Measurements from ENCODE around the gene CARD9. TPM values are rescaled to one million over a fixed set of nuclear protein-coding genes. Genes with fewer than 3 reads are reported as not detected.

The CARD9 gene
- total and polyA plus RNA-seq, 2 of the 8 experiments (the other 6 are each of a cell fraction or from before 2014, with no cell fraction given): 0.15 to 1.1 TPM

DNA sequence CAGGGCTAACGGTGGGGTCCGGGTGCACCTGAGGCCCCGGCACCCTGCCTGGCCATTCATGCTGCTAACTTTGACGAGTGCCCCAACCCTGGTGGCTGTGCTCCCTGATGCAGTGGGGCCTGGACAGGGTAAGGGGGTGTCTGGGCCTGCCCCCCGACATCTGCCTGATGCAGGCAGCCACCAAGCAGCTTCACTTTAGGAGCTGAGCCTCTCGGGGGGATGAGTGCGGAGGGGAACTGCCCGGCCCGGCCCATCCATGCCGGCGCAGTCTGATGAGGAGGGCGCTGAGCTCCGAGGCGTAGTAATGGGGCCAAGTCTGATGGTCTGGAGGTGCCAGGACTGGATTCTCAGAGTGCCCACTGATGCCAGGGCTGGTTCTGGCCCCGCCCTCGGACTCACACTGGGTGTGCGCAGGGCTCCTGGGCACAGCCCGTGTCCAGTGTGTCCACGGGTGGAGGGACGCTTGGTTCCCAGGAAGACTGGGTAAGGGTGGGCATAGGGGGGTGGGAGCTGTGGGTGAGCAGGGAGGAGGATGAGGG lies 26.5 kb downstream of the CARD9 start (continued):
- TF ChIP-seq, protein P1, sequence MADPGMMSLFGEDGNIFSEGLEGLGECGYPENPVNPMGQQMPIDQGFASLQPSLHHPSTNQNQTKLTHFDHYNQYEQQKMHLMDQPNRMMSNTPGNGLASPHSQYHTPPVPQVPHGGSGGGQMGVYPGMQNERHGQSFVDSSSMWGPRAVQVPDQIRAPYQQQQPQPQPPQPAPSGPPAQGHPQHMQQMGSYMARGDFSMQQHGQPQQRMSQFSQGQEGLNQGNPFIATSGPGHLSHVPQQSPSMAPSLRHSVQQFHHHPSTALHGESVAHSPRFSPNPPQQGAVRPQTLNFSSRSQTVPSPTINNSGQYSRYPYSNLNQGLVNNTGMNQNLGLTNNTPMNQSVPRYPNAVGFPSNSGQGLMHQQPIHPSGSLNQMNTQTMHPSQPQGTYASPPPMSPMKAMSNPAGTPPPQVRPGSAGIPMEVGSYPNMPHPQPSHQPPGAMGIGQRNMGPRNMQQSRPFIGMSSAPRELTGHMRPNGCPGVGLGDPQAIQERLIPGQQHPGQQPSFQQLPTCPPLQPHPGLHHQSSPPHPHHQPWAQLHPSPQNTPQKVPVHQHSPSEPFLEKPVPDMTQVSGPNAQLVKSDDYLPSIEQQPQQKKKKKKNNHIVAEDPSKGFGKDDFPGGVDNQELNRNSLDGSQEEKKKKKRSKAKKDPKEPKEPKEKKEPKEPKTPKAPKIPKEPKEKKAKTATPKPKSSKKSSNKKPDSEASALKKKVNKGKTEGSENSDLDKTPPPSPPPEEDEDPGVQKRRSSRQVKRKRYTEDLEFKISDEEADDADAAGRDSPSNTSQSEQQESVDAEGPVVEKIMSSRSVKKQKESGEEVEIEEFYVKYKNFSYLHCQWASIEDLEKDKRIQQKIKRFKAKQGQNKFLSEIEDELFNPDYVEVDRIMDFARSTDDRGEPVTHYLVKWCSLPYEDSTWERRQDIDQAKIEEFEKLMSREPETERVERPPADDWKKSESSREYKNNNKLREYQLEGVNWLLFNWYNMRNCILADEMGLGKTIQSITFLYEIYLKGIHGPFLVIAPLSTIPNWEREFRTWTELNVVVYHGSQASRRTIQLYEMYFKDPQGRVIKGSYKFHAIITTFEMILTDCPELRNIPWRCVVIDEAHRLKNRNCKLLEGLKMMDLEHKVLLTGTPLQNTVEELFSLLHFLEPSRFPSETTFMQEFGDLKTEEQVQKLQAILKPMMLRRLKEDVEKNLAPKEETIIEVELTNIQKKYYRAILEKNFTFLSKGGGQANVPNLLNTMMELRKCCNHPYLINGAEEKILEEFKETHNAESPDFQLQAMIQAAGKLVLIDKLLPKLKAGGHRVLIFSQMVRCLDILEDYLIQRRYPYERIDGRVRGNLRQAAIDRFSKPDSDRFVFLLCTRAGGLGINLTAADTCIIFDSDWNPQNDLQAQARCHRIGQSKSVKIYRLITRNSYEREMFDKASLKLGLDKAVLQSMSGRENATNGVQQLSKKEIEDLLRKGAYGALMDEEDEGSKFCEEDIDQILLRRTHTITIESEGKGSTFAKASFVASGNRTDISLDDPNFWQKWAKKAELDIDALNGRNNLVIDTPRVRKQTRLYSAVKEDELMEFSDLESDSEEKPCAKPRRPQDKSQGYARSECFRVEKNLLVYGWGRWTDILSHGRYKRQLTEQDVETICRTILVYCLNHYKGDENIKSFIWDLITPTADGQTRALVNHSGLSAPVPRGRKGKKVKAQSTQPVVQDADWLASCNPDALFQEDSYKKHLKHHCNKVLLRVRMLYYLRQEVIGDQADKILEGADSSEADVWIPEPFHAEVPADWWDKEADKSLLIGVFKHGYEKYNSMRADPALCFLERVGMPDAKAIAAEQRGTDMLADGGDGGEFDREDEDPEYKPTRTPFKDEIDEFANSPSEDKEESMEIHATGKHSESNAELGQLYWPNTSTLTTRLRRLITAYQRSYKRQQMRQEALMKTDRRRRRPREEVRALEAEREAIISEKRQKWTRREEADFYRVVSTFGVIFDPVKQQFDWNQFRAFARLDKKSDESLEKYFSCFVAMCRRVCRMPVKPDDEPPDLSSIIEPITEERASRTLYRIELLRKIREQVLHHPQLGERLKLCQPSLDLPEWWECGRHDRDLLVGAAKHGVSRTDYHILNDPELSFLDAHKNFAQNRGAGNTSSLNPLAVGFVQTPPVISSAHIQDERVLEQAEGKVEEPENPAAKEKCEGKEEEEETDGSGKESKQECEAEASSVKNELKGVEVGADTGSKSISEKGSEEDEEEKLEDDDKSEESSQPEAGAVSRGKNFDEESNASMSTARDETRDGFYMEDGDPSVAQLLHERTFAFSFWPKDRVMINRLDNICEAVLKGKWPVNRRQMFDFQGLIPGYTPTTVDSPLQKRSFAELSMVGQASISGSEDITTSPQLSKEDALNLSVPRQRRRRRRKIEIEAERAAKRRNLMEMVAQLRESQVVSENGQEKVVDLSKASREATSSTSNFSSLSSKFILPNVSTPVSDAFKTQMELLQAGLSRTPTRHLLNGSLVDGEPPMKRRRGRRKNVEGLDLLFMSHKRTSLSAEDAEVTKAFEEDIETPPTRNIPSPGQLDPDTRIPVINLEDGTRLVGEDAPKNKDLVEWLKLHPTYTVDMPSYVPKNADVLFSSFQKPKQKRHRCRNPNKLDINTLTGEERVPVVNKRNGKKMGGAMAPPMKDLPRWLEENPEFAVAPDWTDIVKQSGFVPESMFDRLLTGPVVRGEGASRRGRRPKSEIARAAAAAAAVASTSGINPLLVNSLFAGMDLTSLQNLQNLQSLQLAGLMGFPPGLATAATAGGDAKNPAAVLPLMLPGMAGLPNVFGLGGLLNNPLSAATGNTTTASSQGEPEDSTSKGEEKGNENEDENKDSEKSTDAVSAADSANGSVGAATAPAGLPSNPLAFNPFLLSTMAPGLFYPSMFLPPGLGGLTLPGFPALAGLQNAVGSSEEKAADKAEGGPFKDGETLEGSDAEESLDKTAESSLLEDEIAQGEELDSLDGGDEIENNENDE (IDR thresholded peaks at IDR 0.05; ENCODE audit: insufficient replicate concordance, low read length): no peak
- TF ChIP-seq, protein P2, sequence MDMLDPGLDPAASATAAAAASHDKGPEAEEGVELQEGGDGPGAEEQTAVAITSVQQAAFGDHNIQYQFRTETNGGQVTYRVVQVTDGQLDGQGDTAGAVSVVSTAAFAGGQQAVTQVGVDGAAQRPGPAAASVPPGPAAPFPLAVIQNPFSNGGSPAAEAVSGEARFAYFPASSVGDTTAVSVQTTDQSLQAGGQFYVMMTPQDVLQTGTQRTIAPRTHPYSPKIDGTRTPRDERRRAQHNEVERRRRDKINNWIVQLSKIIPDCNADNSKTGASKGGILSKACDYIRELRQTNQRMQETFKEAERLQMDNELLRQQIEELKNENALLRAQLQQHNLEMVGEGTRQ (IDR thresholded peaks at IDR 0.05; ENCODE audit: low read length): no peak
- TF ChIP-seq HDAC2 (IDR thresholded peaks at IDR 0.05; ENCODE audit: borderline replicate concordance in 1 of 2, low read depth in 2 of 2, low read length in 2 of 2) (no peak), RBBP5 (IDR thresholded peaks at IDR 0.05; ENCODE audit: borderline replicate concordance, low read depth, low read length) (no peak), CEBPB (IDR thresholded peaks at IDR 0.05; ENCODE audit: low read depth, low read length) (no peak), CTBP2 (IDR thresholded peaks at IDR 0.05; ENCODE audit: borderline replicate concordance, insufficient read depth, insufficient read length, low read length) (no peak), RAD21 (IDR thresholded peaks at IDR 0.05 in 1 of 2, conservative IDR thresholded peaks at IDR 0.05 in 1 of 2; ENCODE audit: low read depth in 2 of 2, low read length in 2 of 2) (no peak)
- TF ChIP-seq, protein P3, sequence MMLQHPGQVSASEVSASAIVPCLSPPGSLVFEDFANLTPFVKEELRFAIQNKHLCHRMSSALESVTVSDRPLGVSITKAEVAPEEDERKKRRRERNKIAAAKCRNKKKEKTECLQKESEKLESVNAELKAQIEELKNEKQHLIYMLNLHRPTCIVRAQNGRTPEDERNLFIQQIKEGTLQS (IDR thresholded peaks at IDR 0.05; ENCODE audit: insufficient read depth, low read depth, low read length): no peak
